GM23338 (cell line): ENCODE measurements around the gene SHISAL1. TPM values are rescaled to one million over a fixed set of nuclear protein-coding genes. Genes with fewer than 3 reads are reported as not detected.

Source experiments
- ATAC-seq: fragments of 200-7000 bp; cut with Tn5 transposase; 3 replicates; pipeline ENCODE4 v1.9.1; 2020
- DNase-seq: peaks from one replicate; pipeline ENCODE4 v3.0.0-alpha.2; 2015; ENCODE audit warnings: low spot score
- H2AFZ ChIP-seq: fragments of 200-600 bp; sonication (generic); 2 replicates; pipeline ENCODE4 v1.8.0; 2016; ENCODE audit warnings: antibody characterized with exemption, mild to moderate bottlenecking, moderate library complexity
- H3F3A ChIP-seq: fragments of 200-600 bp; sonication (generic); replicated peaks from 2 replicates; pipeline ENCODE4 v1.8.0; 2017; ENCODE audit warnings: antibody characterized with exemption, mixed run types, low read depth
- H3K27ac ChIP-seq: fragments of 200-600 bp; sonication (generic); 2 replicates; pipeline ENCODE4 v1.6.1; 2016; ENCODE audit warnings: low read depth
- H3K27me3 ChIP-seq: fragments of 200-600 bp; sonication (generic); 2 replicates; pipeline ENCODE4 v1.8.0; 2016; ENCODE audit warnings: mild to moderate bottlenecking, mixed run types, moderate library complexity; ENCODE audit not compliant: insufficient read depth
- H3K36me3 ChIP-seq: fragments of 200-600 bp; sonication (generic); 2 replicates; pipeline ENCODE4 v1.8.0; 2016; ENCODE audit warnings: mild to moderate bottlenecking; ENCODE audit not compliant: insufficient read depth
- H3K4me1 ChIP-seq: fragments of 200-600 bp; sonication (generic); 2 replicates; pipeline ENCODE4 v1.8.0; 2016; ENCODE audit warnings: mild to moderate bottlenecking, moderate library complexity; ENCODE audit not compliant: insufficient read depth
- H3K4me2 ChIP-seq: fragments of 200-600 bp; sonication (generic); 2 replicates; pipeline ENCODE4 v1.7.1; 2017; ENCODE audit warnings: mixed run types
- H3K4me3 ChIP-seq: fragments of 200-600 bp; sonication (generic); 2 replicates; pipeline ENCODE4 v1.6.1; 2016; ENCODE audit warnings: mixed run types
- H3K79me2 ChIP-seq: fragments of 200-600 bp; sonication (generic); replicated peaks from 2 replicates; pipeline ENCODE4 v1.8.0; 2017; ENCODE audit warnings: mild to moderate bottlenecking; ENCODE audit not compliant: insufficient read depth
- H3K9me2 ChIP-seq: fragments of 200-600 bp; sonication (generic); 2 replicates; pipeline ENCODE4 v1.8.0; 2017; ENCODE audit not compliant: insufficient read depth
- H4K20me1 ChIP-seq: fragments of 200-600 bp; sonication (generic); replicated peaks from 2 replicates; pipeline ENCODE4 v1.8.0; 2017; ENCODE audit warnings: mild to moderate bottlenecking; ENCODE audit not compliant: insufficient read depth
- H3K27ac Mint-ChIP-seq: 2 replicates; pipeline ENCODE4 v1.8.0; 2020; ENCODE audit warnings: inconsistent platforms, mild to moderate bottlenecking, moderate library complexity, mixed read lengths
- H3K27me3 Mint-ChIP-seq: 3 replicates; pipeline ENCODE4 v1.8.0; 2022; ENCODE audit warnings: low read depth, mild to moderate bottlenecking, moderate library complexity, mixed read lengths, inconsistent platforms; ENCODE audit not compliant: insufficient read depth, poor library complexity
- H3K36me3 Mint-ChIP-seq: 3 replicates; pipeline ENCODE4 v1.8.0; 2021; ENCODE audit warnings: low read depth, mild to moderate bottlenecking, inconsistent platforms, moderate library complexity, mixed read lengths
- H3K4me1 Mint-ChIP-seq: 3 replicates; pipeline ENCODE4 v1.8.0; 2020; ENCODE audit warnings: mild to moderate bottlenecking, inconsistent platforms, mixed read lengths
- H3K4me3 Mint-ChIP-seq: 3 replicates; pipeline ENCODE4 v1.8.0; 2021; ENCODE audit warnings: moderate library complexity, mild to moderate bottlenecking, inconsistent platforms, mixed read lengths
- H3K9me3 Mint-ChIP-seq: 3 replicates; pipeline ENCODE4 v1.8.0; 2020; ENCODE audit warnings: moderate library complexity, mild to moderate bottlenecking, inconsistent platforms, mixed read lengths
- CTCF ChIP-seq, 2 experiments: fragments of 200-600 bp in 1 of 2; sonication (generic) in 1 of 2; conservative IDR thresholded peaks; 2 replicates each; pipeline versions ENCODE4 v1.5.1 to v1.6.1; 2016 to 2017; ENCODE audit warnings: antibody characterized with exemption in 2 of 2, low read depth in 2 of 2, mild to moderate bottlenecking in 2 of 2, moderate library complexity in 1 of 2
- EZH2 ChIP-seq: fragments of 200-600 bp; sonication (generic); IDR thresholded peaks from one replicate; pipeline ENCODE4 v1.8.0; 2017; ENCODE audit warnings: antibody characterized with exemption, mild to moderate bottlenecking, low read depth; ENCODE audit not compliant: unreplicated experiment
- JUNB ChIP-seq: IDR thresholded peaks from one replicate; pipeline ENCODE4 v1.6.1; 2016; ENCODE audit warnings: antibody characterized with exemption; ENCODE audit not compliant: unreplicated experiment
- NANOG ChIP-seq: IDR thresholded peaks from 2 replicates; pipeline ENCODE4 v1.6.1; 2016; ENCODE audit warnings: antibody characterized with exemption, borderline replicate concordance
- POLR2AphosphoS5 ChIP-seq: IDR thresholded peaks from 2 replicates; pipeline ENCODE4 v1.6.1; 2016; ENCODE audit warnings: antibody characterized with exemption, low read depth
- STAT1 ChIP-seq: IDR thresholded peaks from one replicate; pipeline ENCODE4 v1.6.1; 2016; ENCODE audit warnings: antibody characterized with exemption; ENCODE audit not compliant: unreplicated experiment
- polyA plus RNA-seq: library from polyadenylated mRNA; unstranded; fragments of >200 nt; fragmentation: Nextera tagmentation; extraction: Ambion mirVana; gene quantifications from 2 replicates; pipeline ENCODE4 v1.2.1, GENCODE V29; 2016
- total RNA-seq: library from RNA; depleted of rRNA; stranded (reverse); fragments of >200 nt; shearing (Covaris generic); gene quantifications from 2 replicates; pipeline ENCODE4 v1.2.3, GENCODE V29; 2014
- TF ChIP-seq, protein P1 (sequence below): fragments of 250-450 bp; sonication (Bioruptor Pico); IDR thresholded peaks from 2 replicates; pipeline ENCODE4 v1.5.0; 2020; ENCODE audit warnings: mild to moderate bottlenecking, moderate library complexity
- TF ChIP-seq, protein P2 (sequence below): IDR thresholded peaks from 2 replicates; pipeline ENCODE4 v1.6.1; 2016; ENCODE audit warnings: antibody characterized with exemption

The SHISAL1 gene
- total and polyA plus RNA-seq, 2 experiments from 2014 or later: 0.71 to 3.4 TPM

GRCh38 chr22:44286646-44287045 lies 26.1 kb downstream of the SHISAL1 start:
- no peaks in the 10 kb centered on the region for H3K36me3 ChIP-seq
- no peak overlapping the region for H3K4me3 ChIP-seq
- H3K4me1 Mint-ChIP-seq: peaks cover 29% of the 10 kb centered on the region
- no peaks in the 10 kb centered on the region for H3K27me3 ChIP-seq
- TF ChIP-seq CTCF (conservative IDR thresholded peaks at IDR 0.05; ENCODE audit: low read depth in 2 of 2) (no peak), POLR2AphosphoS5 (no peak), NANOG (no peak), JUNB (no peak), EZH2 (no peak), STAT1 (no peak)
- TF ChIP-seq, protein P1, sequence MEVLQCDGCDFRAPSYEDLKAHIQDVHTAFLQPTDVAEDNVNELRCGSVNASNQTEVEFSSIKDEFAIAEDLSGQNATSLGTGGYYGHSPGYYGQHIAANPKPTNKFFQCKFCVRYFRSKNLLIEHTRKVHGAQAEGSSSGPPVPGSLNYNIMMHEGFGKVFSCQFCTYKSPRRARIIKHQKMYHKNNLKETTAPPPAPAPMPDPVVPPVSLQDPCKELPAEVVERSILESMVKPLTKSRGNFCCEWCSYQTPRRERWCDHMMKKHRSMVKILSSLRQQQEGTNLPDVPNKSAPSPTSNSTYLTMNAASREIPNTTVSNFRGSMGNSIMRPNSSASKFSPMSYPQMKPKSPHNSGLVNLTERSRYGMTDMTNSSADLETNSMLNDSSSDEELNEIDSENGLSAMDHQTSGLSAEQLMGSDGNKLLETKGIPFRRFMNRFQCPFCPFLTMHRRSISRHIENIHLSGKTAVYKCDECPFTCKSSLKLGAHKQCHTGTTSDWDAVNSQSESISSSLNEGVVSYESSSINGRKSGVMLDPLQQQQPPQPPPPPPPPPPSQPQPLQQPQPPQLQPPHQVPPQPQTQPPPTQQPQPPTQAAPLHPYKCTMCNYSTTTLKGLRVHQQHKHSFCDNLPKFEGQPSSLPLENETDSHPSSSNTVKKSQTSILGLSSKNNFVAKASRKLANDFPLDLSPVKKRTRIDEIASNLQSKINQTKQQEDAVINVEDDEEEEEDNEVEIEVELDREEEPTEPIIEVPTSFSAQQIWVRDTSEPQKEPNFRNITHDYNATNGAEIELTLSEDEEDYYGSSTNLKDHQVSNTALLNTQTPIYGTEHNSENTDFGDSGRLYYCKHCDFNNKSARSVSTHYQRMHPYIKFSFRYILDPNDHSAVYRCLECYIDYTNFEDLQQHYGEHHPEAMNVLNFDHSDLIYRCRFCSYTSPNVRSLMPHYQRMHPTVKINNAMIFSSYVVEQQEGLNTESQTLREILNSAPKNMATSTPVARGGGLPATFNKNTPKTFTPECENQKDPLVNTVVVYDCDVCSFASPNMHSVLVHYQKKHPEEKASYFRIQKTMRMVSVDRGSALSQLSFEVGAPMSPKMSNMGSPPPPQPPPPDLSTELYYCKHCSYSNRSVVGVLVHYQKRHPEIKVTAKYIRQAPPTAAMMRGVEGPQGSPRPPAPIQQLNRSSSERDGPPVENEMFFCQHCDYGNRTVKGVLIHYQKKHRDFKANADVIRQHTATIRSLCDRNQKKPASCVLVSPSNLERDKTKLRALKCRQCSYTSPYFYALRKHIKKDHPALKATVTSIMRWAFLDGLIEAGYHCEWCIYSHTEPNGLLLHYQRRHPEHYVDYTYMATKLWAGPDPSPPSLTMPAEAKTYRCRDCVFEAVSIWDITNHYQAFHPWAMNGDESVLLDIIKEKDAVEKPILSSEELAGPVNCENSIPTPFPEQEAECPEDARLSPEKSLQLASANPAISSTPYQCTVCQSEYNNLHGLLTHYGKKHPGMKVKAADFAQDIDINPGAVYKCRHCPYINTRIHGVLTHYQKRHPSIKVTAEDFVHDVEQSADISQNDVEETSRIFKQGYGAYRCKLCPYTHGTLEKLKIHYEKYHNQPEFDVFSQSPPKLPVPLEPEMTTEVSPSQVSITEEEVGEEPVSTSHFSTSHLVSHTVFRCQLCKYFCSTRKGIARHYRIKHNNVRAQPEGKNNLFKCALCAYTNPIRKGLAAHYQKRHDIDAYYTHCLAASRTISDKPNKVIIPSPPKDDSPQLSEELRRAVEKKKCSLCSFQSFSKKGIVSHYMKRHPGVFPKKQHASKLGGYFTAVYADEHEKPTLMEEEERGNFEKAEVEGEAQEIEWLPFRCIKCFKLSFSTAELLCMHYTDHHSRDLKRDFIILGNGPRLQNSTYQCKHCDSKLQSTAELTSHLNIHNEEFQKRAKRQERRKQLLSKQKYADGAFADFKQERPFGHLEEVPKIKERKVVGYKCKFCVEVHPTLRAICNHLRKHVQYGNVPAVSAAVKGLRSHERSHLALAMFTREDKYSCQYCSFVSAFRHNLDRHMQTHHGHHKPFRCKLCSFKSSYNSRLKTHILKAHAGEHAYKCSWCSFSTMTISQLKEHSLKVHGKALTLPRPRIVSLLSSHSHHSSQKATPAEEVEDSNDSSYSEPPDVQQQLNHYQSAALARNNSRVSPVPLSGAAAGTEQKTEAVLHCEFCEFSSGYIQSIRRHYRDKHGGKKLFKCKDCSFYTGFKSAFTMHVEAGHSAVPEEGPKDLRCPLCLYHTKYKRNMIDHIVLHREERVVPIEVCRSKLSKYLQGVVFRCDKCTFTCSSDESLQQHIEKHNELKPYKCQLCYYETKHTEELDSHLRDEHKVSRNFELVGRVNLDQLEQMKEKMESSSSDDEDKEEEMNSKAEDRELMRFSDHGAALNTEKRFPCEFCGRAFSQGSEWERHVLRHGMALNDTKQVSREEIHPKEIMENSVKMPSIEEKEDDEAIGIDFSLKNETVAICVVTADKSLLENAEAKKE (CRISPR knock-in tag): no peak
- TF ChIP-seq, protein P2, sequence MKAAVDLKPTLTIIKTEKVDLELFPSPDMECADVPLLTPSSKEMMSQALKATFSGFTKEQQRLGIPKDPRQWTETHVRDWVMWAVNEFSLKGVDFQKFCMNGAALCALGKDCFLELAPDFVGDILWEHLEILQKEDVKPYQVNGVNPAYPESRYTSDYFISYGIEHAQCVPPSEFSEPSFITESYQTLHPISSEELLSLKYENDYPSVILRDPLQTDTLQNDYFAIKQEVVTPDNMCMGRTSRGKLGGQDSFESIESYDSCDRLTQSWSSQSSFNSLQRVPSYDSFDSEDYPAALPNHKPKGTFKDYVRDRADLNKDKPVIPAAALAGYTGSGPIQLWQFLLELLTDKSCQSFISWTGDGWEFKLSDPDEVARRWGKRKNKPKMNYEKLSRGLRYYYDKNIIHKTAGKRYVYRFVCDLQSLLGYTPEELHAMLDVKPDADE: no peak
- no peak overlapping the region for H2AFZ ChIP-seq
- ATAC-seq (no peak), DNase-seq (no peak)
- H3K27ac Mint-ChIP-seq: no peak overlapping the region
- H3F3A ChIP-seq: no peaks in the 10 kb centered on the region
- H3K4me3 Mint-ChIP-seq: no peak overlapping the region
- H3K9me2 ChIP-seq: no peaks in the 10 kb centered on the region
- H3K4me1 ChIP-seq: peaks cover 10% of the 10 kb centered on the region; the same call in 1 of the 2 replicates
- H3K27ac ChIP-seq: no peak overlapping the region
- H3K36me3 Mint-ChIP-seq: no peaks in the 10 kb centered on the region
- H3K4me2 ChIP-seq: no peak overlapping the region
- H3K79me2 ChIP-seq: no peaks in the 10 kb centered on the region
- H3K9me3 Mint-ChIP-seq: no peaks in the 10 kb centered on the region
- no peaks in the 10 kb centered on the region for H4K20me1 ChIP-seq
- H3K27me3 Mint-ChIP-seq: peaks cover 10% of the 10 kb centered on the region
